ENCODE results near the gene STPG4.
A peak's percentile ranks its signal among the peaks of the same experiment; 100 is the strongest.

Gene STPG4

DNA sequence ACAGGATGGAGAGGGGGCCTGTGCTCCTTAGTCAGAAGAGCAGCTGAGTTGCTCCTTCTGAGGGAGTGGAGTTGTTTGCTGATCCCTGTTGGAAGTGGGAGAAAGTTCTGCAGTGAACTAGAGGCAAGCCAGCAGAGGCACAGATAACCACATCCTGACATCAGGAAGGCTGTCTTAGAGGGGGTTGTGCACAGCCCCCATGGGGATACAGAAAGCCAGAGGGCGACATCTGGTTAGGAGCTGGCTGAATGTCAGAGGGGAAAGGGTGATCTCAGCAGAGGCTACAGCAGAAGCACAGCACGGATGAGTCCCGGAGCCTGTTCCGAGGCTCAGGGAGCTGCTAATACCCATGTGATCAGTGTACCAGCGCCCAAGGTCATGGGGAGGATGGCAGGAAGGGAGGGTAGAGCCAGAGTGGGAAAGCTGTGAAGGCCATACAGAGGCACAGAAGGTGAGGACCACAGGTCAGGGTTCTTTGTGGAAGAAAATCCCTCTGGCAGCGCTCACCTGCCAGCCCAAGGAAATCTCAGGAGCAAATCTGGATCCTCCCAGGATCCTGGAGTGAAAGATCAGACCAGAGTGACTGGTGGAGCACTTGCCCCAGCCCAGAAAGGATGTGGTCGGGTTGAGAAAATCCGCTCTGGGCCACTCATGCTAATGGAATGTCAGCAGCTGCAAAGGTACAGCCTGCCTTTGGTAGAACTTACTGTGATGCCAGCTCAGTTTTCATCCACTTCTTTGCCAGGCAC is 111.8 kb downstream of the STPG4 start:
- H2AFZ ChIP-seq (ENCODE audit: low read depth, low read length) = no peak overlapping the region
- H3K4me3 ChIP-seq (ENCODE audit: insufficient read depth in 1 of 2, low read depth in 1 of 2, low read length in 2 of 2) = peak overlapping the region in 1 of 2 experiments; percentile 49
- H3K9ac ChIP-seq (ENCODE audit: low read length) = peak overlapping the region; percentile 84
- peak overlapping the region; percentile 97 for H2BK5ac ChIP-seq (ENCODE audit: low read depth, low read length, poor library complexity, severe bottlenecking)
- H3K9me3 ChIP-seq (ENCODE audit: control insufficient read depth, low read length) = no peaks in the 10 kb centered on the region
- 3% methylated on average over 8 of the region's 8 CpGs for WGBS
- peaks cover 49 to 63% of the 10 kb centered on the region in 2 experiments for H3K36me3 ChIP-seq (ENCODE audit: control insufficient read depth in 1 of 2, insufficient read depth in 2 of 2, low read depth in 1 of 2, low read length in 2 of 2)
- peak overlapping the region; percentile 100 for H2BK120ac ChIP-seq (ENCODE audit: low read depth, low read length)
- peak overlapping the region; percentile 95 to 99 for H2BK12ac ChIP-seq (ENCODE audit: low read length in 2 of 2)
- no peaks in the 10 kb centered on the region for H3K27me3 ChIP-seq (ENCODE audit: control insufficient read depth in 1 of 2, insufficient read depth in 1 of 2, low read length in 2 of 2)
- H3K18ac ChIP-seq (ENCODE audit: low read depth in 1 of 2, low read length in 2 of 2) = peak overlapping the region; percentile 99
- peak; percentile 94 for DNase-seq
- peak overlapping the region; percentile 93 for H3K27ac ChIP-seq (ENCODE audit: low read length, poor library complexity, severe bottlenecking)
- H3K23ac ChIP-seq (ENCODE audit: low read length in 2 of 2) = peak overlapping the region in 1 of 2 experiments; percentile 23
- H4K8ac ChIP-seq (ENCODE audit: low read length) = peak overlapping the region; percentile 99
- peak overlapping the region; percentile 66 for H2BK15ac ChIP-seq (ENCODE audit: low read depth, poor library complexity, severe bottlenecking)
- H4K91ac ChIP-seq (ENCODE audit: low read length) = peak overlapping the region; percentile 99
- peak overlapping the region; percentile 58 for H2AK5ac ChIP-seq (ENCODE audit: low read length, severe bottlenecking)
- H3K14ac ChIP-seq (ENCODE audit: low read length in 2 of 2) = peak overlapping the region in 1 of 2 experiments; percentile 89
- peak overlapping the region; percentile 9 for H3K4me2 ChIP-seq (ENCODE audit: low read length, poor library complexity, severe bottlenecking)
- H3K79me1 ChIP-seq (replicated peaks; ENCODE audit: low read length, poor library complexity, severe bottlenecking) = peaks cover 9% of the 10 kb centered on the region
- peak overlapping the region; percentile 97 to 99 for H3K4ac ChIP-seq (ENCODE audit: low read depth in 1 of 2, low read length in 2 of 2)
- H3K4me1 ChIP-seq (ENCODE audit: control insufficient read depth, insufficient read depth, low read depth, low read length) = peaks cover 36% of the 10 kb centered on the region

GRCh38 chr2:47041891-47042684 is 113.0 kb downstream of the STPG4 start:
- Histone ChIP-seq H4K8ac (ENCODE audit: low read length) (peak overlapping the region; percentile 99), H2BK15ac (ENCODE audit: low read depth, poor library complexity, severe bottlenecking) (peak overlapping the region; percentile 7), H3K14ac (ENCODE audit: low read length in 2 of 2) (peak overlapping the region in 1 of 2 experiments; percentile 11), H3K79me1 (replicated peaks; ENCODE audit: low read length, poor library complexity, severe bottlenecking) (peaks cover 11% of the 10 kb centered on the region), H3K9ac (ENCODE audit: low read length) (peak overlapping the region; percentile 84), H3K4ac (ENCODE audit: low read depth in 1 of 2, low read length in 2 of 2) (peak overlapping the region in 1 of 2 experiments; percentile 99), H4K91ac (ENCODE audit: low read length) (peak overlapping the region; percentile 64), H3K4me3 (ENCODE audit: insufficient read depth in 1 of 2, low read depth in 1 of 2, low read length in 2 of 2) (no peak overlapping the region), H3K27me3 (ENCODE audit: control insufficient read depth in 1 of 2, insufficient read depth in 1 of 2, low read length in 2 of 2) (no peaks in the 10 kb centered on the region), H2BK12ac (ENCODE audit: low read length in 2 of 2) (peak overlapping the region; percentile 42 to 65), H3K36me3 (ENCODE audit: control insufficient read depth in 1 of 2, insufficient read depth in 2 of 2, low read depth in 1 of 2, low read length in 2 of 2) (peaks cover 41 to 58% of the 10 kb centered on the region in 2 experiments), H2AK5ac (ENCODE audit: low read length, severe bottlenecking) (peak overlapping the region; percentile 56), H3K4me2 (ENCODE audit: low read length, poor library complexity, severe bottlenecking) (no peak overlapping the region), H3K4me1 (ENCODE audit: control insufficient read depth, insufficient read depth, low read depth, low read length) (peaks cover 38% of the 10 kb centered on the region), H3K9me3 (ENCODE audit: control insufficient read depth, low read length) (no peaks in the 10 kb centered on the region), H2BK5ac (ENCODE audit: low read depth, low read length, poor library complexity, severe bottlenecking) (peak overlapping the region; percentile 48), H3K27ac (ENCODE audit: low read length, poor library complexity, severe bottlenecking) (peak overlapping the region; percentile 93), H3K23ac (ENCODE audit: low read length in 2 of 2) (no peak overlapping the region), H2AFZ (ENCODE audit: low read depth, low read length) (no peak overlapping the region), H3K18ac (ENCODE audit: low read depth in 1 of 2, low read length in 2 of 2) (peak overlapping the region; percentile 68 to 99), H2BK120ac (ENCODE audit: low read depth, low read length) (peak overlapping the region; percentile 100)
- DNase-seq = peak; percentile 26
- WGBS = 73% methylated on average over 10 of the region's 11 CpGs

DNA sequence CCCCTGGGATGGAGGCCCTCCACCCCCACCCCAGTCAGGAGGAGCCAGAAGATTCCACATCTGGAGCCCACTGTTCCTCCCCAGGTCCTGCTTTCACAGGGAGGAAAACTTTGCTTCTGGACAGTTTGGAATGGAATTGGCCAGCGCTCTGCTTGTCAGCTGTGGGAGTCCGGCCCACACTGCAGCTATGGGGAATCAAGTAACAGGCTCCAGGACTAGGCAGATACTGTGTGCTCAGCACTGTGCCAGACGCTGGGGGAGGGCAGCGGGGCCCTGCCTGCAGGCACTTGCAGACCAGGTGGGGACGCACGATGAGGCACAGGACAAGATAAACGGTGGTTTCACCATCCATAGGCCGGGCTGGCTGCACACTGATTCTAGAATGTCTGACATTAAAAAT is 114.0 kb downstream of the STPG4 start:
- H3K36me3 ChIP-seq (ENCODE audit: control insufficient read depth in 1 of 2, insufficient read depth in 2 of 2, low read depth in 1 of 2, low read length in 2 of 2) = peaks cover 32 to 58% of the 10 kb centered on the region in 2 experiments
- peaks cover 11% of the 10 kb centered on the region for H3K79me1 ChIP-seq (replicated peaks; ENCODE audit: low read length, poor library complexity, severe bottlenecking)
- H3K27me3 ChIP-seq (ENCODE audit: control insufficient read depth in 1 of 2, insufficient read depth in 1 of 2, low read length in 2 of 2) = no peaks in the 10 kb centered on the region
- peak overlapping the region; percentile 49 to 73 for H3K18ac ChIP-seq (ENCODE audit: low read depth in 1 of 2, low read length in 2 of 2)
- peak overlapping the region; percentile 85 for H2BK120ac ChIP-seq (ENCODE audit: low read depth, low read length)
- peak overlapping the region; percentile 64 for H3K9ac ChIP-seq (ENCODE audit: low read length)
- H2BK12ac ChIP-seq (ENCODE audit: low read length in 2 of 2) = peak overlapping the region; percentile 33
- no peak overlapping the region for H2AFZ ChIP-seq (ENCODE audit: low read depth, low read length)
- H4K8ac ChIP-seq (ENCODE audit: low read length) = no peak overlapping the region
- H2BK5ac ChIP-seq (ENCODE audit: low read depth, low read length, poor library complexity, severe bottlenecking) = no peak overlapping the region
- no peak overlapping the region for H3K4me3 ChIP-seq (ENCODE audit: insufficient read depth in 1 of 2, low read depth in 1 of 2, low read length in 2 of 2)
- WGBS = 67% methylated on average over 8 of the region's 8 CpGs
- H3K4ac ChIP-seq (ENCODE audit: low read depth in 1 of 2, low read length in 2 of 2) = peak overlapping the region; percentile 12 to 42
- H4K91ac ChIP-seq (ENCODE audit: low read length) = peak overlapping the region; percentile 92
- peaks cover 37% of the 10 kb centered on the region for H3K4me1 ChIP-seq (ENCODE audit: control insufficient read depth, insufficient read depth, low read depth, low read length)
- peak; percentile 50 for DNase-seq
- H3K23ac ChIP-seq (ENCODE audit: low read length in 2 of 2) = no peak overlapping the region
- H3K27ac ChIP-seq (ENCODE audit: low read length, poor library complexity, severe bottlenecking) = no peak overlapping the region
- no peak overlapping the region for H3K14ac ChIP-seq (ENCODE audit: low read length in 2 of 2)
- H2BK15ac ChIP-seq (ENCODE audit: low read depth, poor library complexity, severe bottlenecking) = peak overlapping the region; percentile 30
- no peak overlapping the region for H3K4me2 ChIP-seq (ENCODE audit: low read length, poor library complexity, severe bottlenecking)
- no peaks in the 10 kb centered on the region for H3K9me3 ChIP-seq (ENCODE audit: control insufficient read depth, low read length)
- peak overlapping the region; percentile 27 for H2AK5ac ChIP-seq (ENCODE audit: low read length, severe bottlenecking)

GRCh38 chr2:47040651-47041050 is 114.5 kb downstream of the STPG4 start:
- H3K14ac ChIP-seq (ENCODE audit: low read length in 2 of 2) = no peak overlapping the region
- H3K27me3 ChIP-seq (ENCODE audit: control insufficient read depth in 1 of 2, insufficient read depth in 1 of 2, low read length in 2 of 2) = no peaks in the 10 kb centered on the region
- H3K23ac ChIP-seq (ENCODE audit: low read length in 2 of 2) = no peak overlapping the region
- H3K18ac ChIP-seq (ENCODE audit: low read depth in 1 of 2, low read length in 2 of 2) = peak overlapping the region; percentile 49 to 73
- no peak for DNase-seq
- no peaks in the 10 kb centered on the region for H3K9me3 ChIP-seq (ENCODE audit: control insufficient read depth, low read length)
- no peak overlapping the region for H4K8ac ChIP-seq (ENCODE audit: low read length)
- peak overlapping the region; percentile 85 for H2BK120ac ChIP-seq (ENCODE audit: low read depth, low read length)
- H2BK12ac ChIP-seq (ENCODE audit: low read length in 2 of 2) = peak overlapping the region; percentile 33 to 95
- H3K4ac ChIP-seq (ENCODE audit: low read depth in 1 of 2, low read length in 2 of 2) = peak overlapping the region; percentile 12 to 42
- peak overlapping the region; percentile 92 for H4K91ac ChIP-seq (ENCODE audit: low read length)
- 93% methylated on average over 10 of the region's 10 CpGs for WGBS
- no peak overlapping the region for H2AFZ ChIP-seq (ENCODE audit: low read depth, low read length)
- H2BK5ac ChIP-seq (ENCODE audit: low read depth, low read length, poor library complexity, severe bottlenecking) = no peak overlapping the region
- H2BK15ac ChIP-seq (ENCODE audit: low read depth, poor library complexity, severe bottlenecking) = no peak overlapping the region
- H3K4me1 ChIP-seq (ENCODE audit: control insufficient read depth, insufficient read depth, low read depth, low read length) = peaks cover 37% of the 10 kb centered on the region
- no peak overlapping the region for H3K27ac ChIP-seq (ENCODE audit: low read length, poor library complexity, severe bottlenecking)
- peaks cover 12% of the 10 kb centered on the region for H3K79me1 ChIP-seq (replicated peaks; ENCODE audit: low read length, poor library complexity, severe bottlenecking)
- H3K4me3 ChIP-seq (ENCODE audit: insufficient read depth in 1 of 2, low read depth in 1 of 2, low read length in 2 of 2) = no peak overlapping the region
- H2AK5ac ChIP-seq (ENCODE audit: low read length, severe bottlenecking) = peak overlapping the region; percentile 27
- H3K36me3 ChIP-seq (ENCODE audit: control insufficient read depth in 1 of 2, insufficient read depth in 2 of 2, low read depth in 1 of 2, low read length in 2 of 2) = peaks cover 28 to 56% of the 10 kb centered on the region in 2 experiments
- H3K4me2 ChIP-seq (ENCODE audit: low read length, poor library complexity, severe bottlenecking) = no peak overlapping the region
- H3K9ac ChIP-seq (ENCODE audit: low read length) = peak overlapping the region; percentile 64
